Neutrophil (primary cell): ENCODE results near the gene SH2D1A.

ENCODE experiments used
- H3K27ac ChIP-seq: fragments of 200-600 bp; sonication (generic); 2 replicates; pipeline ENCODE4 v1.5.1; 2016; ENCODE audit warnings: mild to moderate bottlenecking, moderate library complexity
- H3K27me3 ChIP-seq: fragments of 200-600 bp; sonication (generic); 2 replicates; pipeline ENCODE4 v1.6.0; 2016; ENCODE audit warnings: mild to moderate bottlenecking
- H3K36me3 ChIP-seq: fragments of 200-600 bp; sonication (generic); 2 replicates; pipeline ENCODE4 v1.5.1; 2017
- H3K4me1 ChIP-seq, 2 experiments: fragments of 200-600 bp in 1 of 2; sonication (generic) in 1 of 2; 1 replicate in 1 of 2; 2 replicates in 1 of 2; pipeline versions ENCODE4 v1.5.1 to v1.6.1; 2013 to 2016; ENCODE audit warnings: low read depth in 1 of 2, low read length in 1 of 2, mild to moderate bottlenecking in 1 of 2, moderate library complexity in 1 of 2; ENCODE audit not compliant: control insufficient read depth in 1 of 2, insufficient read depth in 1 of 2
- H3K4me3 ChIP-seq, 2 experiments: fragments of 200-600 bp in 1 of 2; sonication (generic) in 1 of 2; 1 replicate in 1 of 2; 2 replicates in 1 of 2; pipeline ENCODE4 v1.5.1; 2013 to 2016; ENCODE audit warnings: low read depth in 1 of 2, low read length in 1 of 2, mild to moderate bottlenecking in 1 of 2, moderate library complexity in 1 of 2
- H3K9me3 ChIP-seq: fragments of 200-600 bp; sonication (generic); 2 replicates; pipeline ENCODE4 v1.5.1; 2016
- TF ChIP-seq, protein P1 (sequence below): fragments of 200-600 bp; sonication (generic); IDR thresholded peaks from 2 replicates; pipeline ENCODE4 v1.5.1; 2016; ENCODE audit warnings: antibody characterized with exemption

Gene SH2D1A

DNA sequence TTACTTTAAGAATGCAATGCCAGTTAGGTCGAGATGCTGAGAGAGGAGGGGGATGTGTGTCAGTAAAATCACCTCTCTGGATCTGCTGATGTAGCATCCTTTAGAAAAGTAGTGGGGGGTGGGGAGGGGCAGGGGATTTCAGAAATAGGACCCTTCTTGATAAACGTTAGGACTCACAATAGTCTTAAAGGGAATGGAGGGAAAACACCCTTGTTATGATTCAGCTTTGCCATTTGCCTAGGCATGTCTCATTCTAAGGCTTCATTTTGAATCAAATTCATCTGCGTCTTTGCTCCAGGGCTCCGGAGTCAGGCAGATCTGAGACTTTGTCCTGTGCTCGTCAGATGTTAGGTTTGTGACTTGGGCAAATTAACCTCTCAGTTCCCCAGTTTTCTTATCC, 879 bp downstream of the SH2D1A start:
- Histone ChIP-seq H3K36me3 (no peaks in the 10 kb centered on the region), H3K9me3 (no peaks in the 10 kb centered on the region), H3K4me1 (no peaks in the 10 kb centered on the region), H3K27ac (no peak overlapping the region), H3K4me3 (no peak overlapping the region), H3K27me3 (no peaks in the 10 kb centered on the region)
- TF ChIP-seq, protein P1, sequence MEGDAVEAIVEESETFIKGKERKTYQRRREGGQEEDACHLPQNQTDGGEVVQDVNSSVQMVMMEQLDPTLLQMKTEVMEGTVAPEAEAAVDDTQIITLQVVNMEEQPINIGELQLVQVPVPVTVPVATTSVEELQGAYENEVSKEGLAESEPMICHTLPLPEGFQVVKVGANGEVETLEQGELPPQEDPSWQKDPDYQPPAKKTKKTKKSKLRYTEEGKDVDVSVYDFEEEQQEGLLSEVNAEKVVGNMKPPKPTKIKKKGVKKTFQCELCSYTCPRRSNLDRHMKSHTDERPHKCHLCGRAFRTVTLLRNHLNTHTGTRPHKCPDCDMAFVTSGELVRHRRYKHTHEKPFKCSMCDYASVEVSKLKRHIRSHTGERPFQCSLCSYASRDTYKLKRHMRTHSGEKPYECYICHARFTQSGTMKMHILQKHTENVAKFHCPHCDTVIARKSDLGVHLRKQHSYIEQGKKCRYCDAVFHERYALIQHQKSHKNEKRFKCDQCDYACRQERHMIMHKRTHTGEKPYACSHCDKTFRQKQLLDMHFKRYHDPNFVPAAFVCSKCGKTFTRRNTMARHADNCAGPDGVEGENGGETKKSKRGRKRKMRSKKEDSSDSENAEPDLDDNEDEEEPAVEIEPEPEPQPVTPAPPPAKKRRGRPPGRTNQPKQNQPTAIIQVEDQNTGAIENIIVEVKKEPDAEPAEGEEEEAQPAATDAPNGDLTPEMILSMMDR, result no peak

- no peak overlapping the region for H3K27ac ChIP-seq
- H3K4me1 ChIP-seq, result no peaks in the 10 kb centered on the region
- no peak overlapping the region for H3K4me3 ChIP-seq
- no peaks in the 10 kb centered on the region for H3K9me3 ChIP-seq
- TF ChIP-seq, protein P1, result no peak
- no peaks in the 10 kb centered on the region for H3K27me3 ChIP-seq
- no peaks in the 10 kb centered on the region for H3K36me3 ChIP-seq
Measured at GRCh38 chrX:124348182-124348581, 1.8 kb downstream of the SH2D1A start.

- no peak overlapping the region for H3K27ac ChIP-seq
- no peaks in the 10 kb centered on the region for H3K4me1 ChIP-seq
- TF ChIP-seq, protein P1, result no peak
- H3K36me3 ChIP-seq, result no peaks in the 10 kb centered on the region
- no peaks in the 10 kb centered on the region for H3K9me3 ChIP-seq
- H3K27me3 ChIP-seq, result no peaks in the 10 kb centered on the region
- H3K4me3 ChIP-seq, result no peak overlapping the region
Measured at GRCh38 chrX:124348885-124349453, 2.6 kb downstream of the SH2D1A start.

DNA sequence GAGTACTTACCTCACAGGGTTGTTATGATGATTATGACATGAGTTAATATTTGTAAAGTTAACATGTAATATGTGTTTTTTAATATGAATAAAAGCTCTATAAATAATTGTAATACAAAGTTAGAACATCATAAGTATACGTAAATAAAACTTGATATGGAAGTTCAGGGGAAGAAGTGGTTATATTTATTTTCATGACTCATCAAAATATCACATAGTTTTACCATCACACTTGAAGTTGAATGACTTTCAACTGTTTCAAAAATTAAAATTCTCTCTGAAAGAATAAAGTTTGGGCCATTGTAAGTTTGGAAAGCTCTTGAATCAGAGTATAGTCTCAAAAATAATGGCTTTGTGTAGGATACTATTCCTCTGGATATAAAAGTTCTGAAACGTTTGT, 8.3 kb downstream of the SH2D1A start:
- Histone ChIP-seq H3K9me3 (no peaks in the 10 kb centered on the region), H3K4me3 (no peak overlapping the region), H3K36me3 (no peaks in the 10 kb centered on the region), H3K4me1 (no peaks in the 10 kb centered on the region), H3K27me3 (no peaks in the 10 kb centered on the region), H3K27ac (no peak overlapping the region)
- TF ChIP-seq, protein P1, result no peak

DNA sequence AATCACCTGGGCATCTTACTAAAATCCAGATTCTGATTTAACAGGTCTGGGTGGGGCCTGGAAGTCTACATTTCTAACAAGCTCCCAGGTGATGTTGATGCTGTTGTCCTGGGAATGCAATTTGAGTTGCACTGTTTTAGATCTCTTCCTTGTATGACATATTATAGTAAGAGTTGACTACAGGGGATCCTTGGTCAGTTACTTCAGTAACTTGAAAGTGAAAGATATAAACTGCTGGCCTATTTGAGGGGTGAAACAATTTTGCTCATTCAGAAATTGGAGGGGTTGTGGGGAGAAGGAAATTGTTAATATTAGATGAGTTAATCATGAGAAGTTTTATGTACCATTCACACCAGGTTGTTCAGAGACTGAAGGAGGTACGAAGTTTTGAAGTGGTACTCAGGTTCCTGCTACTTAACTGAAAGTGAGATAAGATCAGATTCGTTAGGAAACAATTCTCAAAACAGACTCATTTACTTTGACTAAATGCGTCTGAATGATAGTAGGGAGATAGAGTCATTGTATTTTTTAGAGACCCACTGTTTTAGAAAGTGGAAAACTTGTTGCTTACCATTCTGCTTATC, 12.5 kb downstream of the SH2D1A start:
- Histone ChIP-seq H3K4me3 (no peak overlapping the region), H3K9me3 (no peaks in the 10 kb centered on the region), H3K4me1 (no peaks in the 10 kb centered on the region), H3K36me3 (no peaks in the 10 kb centered on the region), H3K27me3 (no peaks in the 10 kb centered on the region), H3K27ac (no peak overlapping the region)
- TF ChIP-seq, protein P1, result no peak
